HUES6 (cell line): Measurements from ENCODE around the gene HAPLN3.

Experiments
- H3K27ac ChIP-seq: 2 replicates; pipeline ENCODE4 v1.7.0; 2013; ENCODE audit warnings: low read depth, mild to moderate bottlenecking, low read length, inconsistent platforms
- H3K27me3 ChIP-seq: 2 replicates; pipeline ENCODE4 v1.6.1; 2013; ENCODE audit warnings: low read length; ENCODE audit not compliant: control insufficient read depth, insufficient read depth
- H3K36me3 ChIP-seq: 2 replicates; pipeline ENCODE4 v1.6.1; 2013; ENCODE audit warnings: low read length; ENCODE audit not compliant: control insufficient read depth, insufficient read depth
- H3K4me1 ChIP-seq: 2 replicates; pipeline ENCODE4 v1.6.1; 2013; ENCODE audit warnings: low read length; ENCODE audit not compliant: control insufficient read depth, insufficient read depth
- H3K4me3 ChIP-seq: 2 replicates; pipeline ENCODE4 v1.5.1; 2013; ENCODE audit warnings: low read depth, low read length
- H3K9ac ChIP-seq: one replicate; pipeline ENCODE4 v1.6.1; 2013; ENCODE audit warnings: mild to moderate bottlenecking, low read length
- H3K9me3 ChIP-seq: 2 replicates; pipeline ENCODE4 v1.6.1; 2013; ENCODE audit warnings: low read depth, low read length; ENCODE audit not compliant: control insufficient read depth, insufficient read depth

Gene HAPLN3

GRCh38 chr15:88860212-88860611, 35.1 kb downstream of the HAPLN3 start:
- H3K9ac ChIP-seq = no peak overlapping the region
- H3K9me3 ChIP-seq = peaks cover 1% of the 10 kb centered on the region
- H3K4me1 ChIP-seq = no peaks in the 10 kb centered on the region
- H3K36me3 ChIP-seq = no peaks in the 10 kb centered on the region
- H3K27ac ChIP-seq = no peak overlapping the region
- H3K27me3 ChIP-seq = peaks cover 5% of the 10 kb centered on the region; the same call in 1 of the 2 replicates
- no peak overlapping the region for H3K4me3 ChIP-seq

GRCh38 chr15:88859550-88859949, 35.8 kb downstream of the HAPLN3 start:
- Histone ChIP-seq H3K9ac (no peak overlapping the region), H3K4me3 (no peak overlapping the region), H3K36me3 (no peaks in the 10 kb centered on the region), H3K4me1 (no peaks in the 10 kb centered on the region), H3K27ac (no peak overlapping the region), H3K27me3 (peaks cover 5% of the 10 kb centered on the region; the same call in 1 of the 2 replicates), H3K9me3 (peaks cover 8% of the 10 kb centered on the region)

GRCh38 chr15:88858934-88859333, 36.4 kb downstream of the HAPLN3 start:
- peaks cover 5% of the 10 kb centered on the region; the same call in 1 of the 2 replicates for H3K27me3 ChIP-seq
- no peaks in the 10 kb centered on the region for H3K4me1 ChIP-seq
- H3K36me3 ChIP-seq = no peaks in the 10 kb centered on the region
- H3K9ac ChIP-seq = no peak overlapping the region
- no peak overlapping the region for H3K27ac ChIP-seq
- no peak overlapping the region for H3K4me3 ChIP-seq
- H3K9me3 ChIP-seq = peaks cover 14% of the 10 kb centered on the region

GRCh38 chr15:88852476-88852875, 42.9 kb downstream of the HAPLN3 start:
- peaks cover 9% of the 10 kb centered on the region; the same call in 1 of the 2 replicates for H3K27me3 ChIP-seq
- H3K9ac ChIP-seq = no peak overlapping the region

GRCh38 chr15:88849376-88850072, 45.8 kb downstream of the HAPLN3 start:
- no peaks in the 10 kb centered on the region for H3K36me3 ChIP-seq
- no peak overlapping the region for H3K9ac ChIP-seq
- 0 out of 2 replicates have a peak, but pooled peaks cover 4% of the 10 kb centered on the region for H3K27me3 ChIP-seq
- H3K27ac ChIP-seq = no peak overlapping the region
- H3K4me1 ChIP-seq = no peaks in the 10 kb centered on the region
- H3K9me3 ChIP-seq = peaks cover 9% of the 10 kb centered on the region
- H3K4me3 ChIP-seq = no peak overlapping the region

More at GRCh38 chr15:88852476-88852875, 42.9 kb downstream of the HAPLN3 start:
- H3K4me1 ChIP-seq = no peaks in the 10 kb centered on the region
- no peaks in the 10 kb centered on the region for H3K36me3 ChIP-seq
- H3K27ac ChIP-seq = no peak overlapping the region
- H3K9me3 ChIP-seq = peaks cover 17% of the 10 kb centered on the region
- no peak overlapping the region for H3K4me3 ChIP-seq

- H3K9me3 ChIP-seq = no peaks in the 10 kb centered on the region
- 0 out of 2 replicates have a peak, but pooled peaks cover 4% of the 10 kb centered on the region for H3K27me3 ChIP-seq
- H3K27ac ChIP-seq = no peak overlapping the region
- H3K4me3 ChIP-seq = no peak overlapping the region
- no peak overlapping the region for H3K9ac ChIP-seq
- no peaks in the 10 kb centered on the region for H3K36me3 ChIP-seq
- no peaks in the 10 kb centered on the region for H3K4me1 ChIP-seq
These were observed 47.1 kb downstream of the HAPLN3 start for GRCh38 chr15:88848203-88848602.

- Histone ChIP-seq H3K4me3 (no peak overlapping the region), H3K9ac (no peak overlapping the region), H3K4me1 (no peaks in the 10 kb centered on the region), H3K9me3 (no peaks in the 10 kb centered on the region), H3K36me3 (no peaks in the 10 kb centered on the region), H3K27me3 (no peaks in the 10 kb centered on the region), H3K27ac (no peak overlapping the region)
These were observed 48.2 kb downstream of the HAPLN3 start for GRCh38 chr15:88847144-88847543.

- H3K27ac ChIP-seq = no peak overlapping the region
- H3K9ac ChIP-seq = no peak overlapping the region
- no peaks in the 10 kb centered on the region for H3K9me3 ChIP-seq
- no peak overlapping the region for H3K4me3 ChIP-seq
- no peaks in the 10 kb centered on the region for H3K27me3 ChIP-seq
- H3K4me1 ChIP-seq = no peaks in the 10 kb centered on the region
- no peaks in the 10 kb centered on the region for H3K36me3 ChIP-seq
These were observed 49.7 kb downstream of the HAPLN3 start for GRCh38 chr15:88845616-88846015.

GRCh38 chr15:88844749-88845386, 50.5 kb downstream of the HAPLN3 start:
- Histone ChIP-seq H3K27me3 (no peaks in the 10 kb centered on the region), H3K36me3 (no peaks in the 10 kb centered on the region), H3K9me3 (no peaks in the 10 kb centered on the region), H3K4me1 (no peaks in the 10 kb centered on the region), H3K27ac (no peak overlapping the region), H3K4me3 (no peak overlapping the region), H3K9ac (no peak overlapping the region)

GRCh38 chr15:88843334-88843733, 52.0 kb downstream of the HAPLN3 start:
- no peaks in the 10 kb centered on the region for H3K27me3 ChIP-seq
- no peaks in the 10 kb centered on the region for H3K36me3 ChIP-seq
- no peak overlapping the region for H3K27ac ChIP-seq
- H3K9ac ChIP-seq = no peak overlapping the region
- H3K4me1 ChIP-seq = no peaks in the 10 kb centered on the region
- no peaks in the 10 kb centered on the region for H3K9me3 ChIP-seq
- no peak overlapping the region for H3K4me3 ChIP-seq

- no peaks in the 10 kb centered on the region for H3K9me3 ChIP-seq
These were observed 53.2 kb downstream of the HAPLN3 start for GRCh38 chr15:88842156-88842555.

More at GRCh38 chr15:88842156-88842555, 53.2 kb downstream of the HAPLN3 start:
- Histone ChIP-seq H3K27me3 (no peaks in the 10 kb centered on the region), H3K36me3 (no peaks in the 10 kb centered on the region), H3K4me3 (no peak overlapping the region), H3K27ac (no peak overlapping the region), H3K4me1 (no peaks in the 10 kb centered on the region), H3K9ac (no peak overlapping the region)
